Measurements from ENCODE around the gene WWOX. TPM values are rescaled to one million over a fixed set of nuclear protein-coding genes. Genes with fewer than 3 reads are reported as not detected.

Gene WWOX
- total RNA-seq, 1 donor from 2014 or later: 19.2 TPM

DNA sequence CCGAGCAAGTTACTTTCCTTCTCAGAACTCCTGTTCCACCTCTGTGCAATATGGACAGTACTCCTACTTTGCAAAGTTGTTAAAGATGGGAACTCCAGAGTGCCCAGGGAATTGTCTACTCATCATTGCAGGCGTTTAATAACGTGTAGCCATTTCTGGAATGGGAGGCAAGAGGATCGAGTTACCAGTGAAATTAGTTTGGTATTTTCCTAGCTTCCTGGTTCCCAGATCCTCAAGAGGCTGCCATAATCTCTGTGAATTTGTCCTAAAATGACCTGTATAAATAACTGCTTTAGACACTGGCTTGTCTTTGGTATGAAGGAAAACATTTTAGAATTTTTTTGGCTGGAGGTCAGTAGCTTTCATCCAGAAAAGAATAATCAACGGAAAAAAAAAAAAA lies 27.7 kb downstream of the WWOX start:
- no peaks in the 10 kb centered on the region for H3K9me3 ChIP-seq
- H3K4me1 ChIP-seq: peaks cover 17% of the 10 kb centered on the region
- ATAC-seq (no peak), DNase-seq (no peak)
- no peaks in the 10 kb centered on the region for H3K36me3 ChIP-seq
- TF ChIP-seq, protein P1, sequence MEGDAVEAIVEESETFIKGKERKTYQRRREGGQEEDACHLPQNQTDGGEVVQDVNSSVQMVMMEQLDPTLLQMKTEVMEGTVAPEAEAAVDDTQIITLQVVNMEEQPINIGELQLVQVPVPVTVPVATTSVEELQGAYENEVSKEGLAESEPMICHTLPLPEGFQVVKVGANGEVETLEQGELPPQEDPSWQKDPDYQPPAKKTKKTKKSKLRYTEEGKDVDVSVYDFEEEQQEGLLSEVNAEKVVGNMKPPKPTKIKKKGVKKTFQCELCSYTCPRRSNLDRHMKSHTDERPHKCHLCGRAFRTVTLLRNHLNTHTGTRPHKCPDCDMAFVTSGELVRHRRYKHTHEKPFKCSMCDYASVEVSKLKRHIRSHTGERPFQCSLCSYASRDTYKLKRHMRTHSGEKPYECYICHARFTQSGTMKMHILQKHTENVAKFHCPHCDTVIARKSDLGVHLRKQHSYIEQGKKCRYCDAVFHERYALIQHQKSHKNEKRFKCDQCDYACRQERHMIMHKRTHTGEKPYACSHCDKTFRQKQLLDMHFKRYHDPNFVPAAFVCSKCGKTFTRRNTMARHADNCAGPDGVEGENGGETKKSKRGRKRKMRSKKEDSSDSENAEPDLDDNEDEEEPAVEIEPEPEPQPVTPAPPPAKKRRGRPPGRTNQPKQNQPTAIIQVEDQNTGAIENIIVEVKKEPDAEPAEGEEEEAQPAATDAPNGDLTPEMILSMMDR (IDR thresholded peaks at IDR 0.05): no peak
- intact Hi-C loops (cut with DNase I): no loop called here
- no peak overlapping the region for H3K4me3 ChIP-seq
- no peaks in the 10 kb centered on the region for H3K27me3 ChIP-seq (ENCODE audit: low read depth)
- H3K27ac ChIP-seq: no peak overlapping the region

DNA sequence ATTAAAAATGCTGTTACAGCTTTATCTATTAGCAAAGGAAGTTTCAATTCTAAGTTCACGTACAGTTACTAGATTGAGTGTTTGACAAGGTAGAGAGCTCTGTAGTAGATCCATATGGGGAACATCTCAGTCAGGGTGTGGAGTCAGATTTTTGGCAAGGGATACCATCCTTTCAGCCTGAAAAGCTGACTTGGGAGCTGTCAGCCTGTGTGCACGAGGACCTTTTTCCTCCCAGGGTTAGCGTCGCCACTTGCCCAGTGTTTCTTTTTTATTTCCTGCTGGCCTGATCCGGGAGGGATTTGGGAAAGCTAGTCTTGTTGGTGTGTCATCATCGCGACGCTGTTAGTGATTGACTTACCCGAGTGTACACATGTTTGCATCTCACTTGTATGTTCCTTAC lies 29.5 kb downstream of the WWOX start:
- Histone ChIP-seq H3K36me3 (no peaks in the 10 kb centered on the region), H3K27ac (no peak overlapping the region), H3K9me3 (no peaks in the 10 kb centered on the region), H3K27me3 (ENCODE audit: low read depth) (no peaks in the 10 kb centered on the region), H3K4me1 (peaks cover 8% of the 10 kb centered on the region), H3K4me3 (no peak overlapping the region)
- TF ChIP-seq, protein P1 (IDR thresholded peaks at IDR 0.05): no peak
- DNase-seq: no peak
- peak; percentile 31 to 49 for ATAC-seq
- intact Hi-C loops (cut with DNase I): no loop called here

DNA sequence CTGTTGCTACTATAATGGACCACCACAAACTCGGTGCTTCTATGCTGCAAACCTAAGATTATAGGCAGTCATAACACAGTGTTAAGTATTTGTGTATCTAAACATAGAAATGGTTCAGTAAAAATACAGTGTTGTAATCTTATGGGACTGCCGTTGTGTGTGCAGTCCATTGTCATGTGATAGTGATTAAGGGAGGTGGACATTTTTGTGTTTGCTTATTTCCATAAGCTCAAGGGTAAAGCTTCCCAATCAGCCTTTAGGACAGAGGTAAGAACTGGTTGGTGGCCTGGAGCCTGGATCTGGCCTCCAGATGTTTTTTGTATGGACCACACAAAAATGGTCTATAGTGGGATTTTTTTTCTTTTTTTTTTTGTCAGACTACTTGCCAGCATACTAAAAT lies 29.9 kb downstream of the WWOX start:
- DNase-seq: no peak
- H3K36me3 ChIP-seq: no peaks in the 10 kb centered on the region

DNA sequence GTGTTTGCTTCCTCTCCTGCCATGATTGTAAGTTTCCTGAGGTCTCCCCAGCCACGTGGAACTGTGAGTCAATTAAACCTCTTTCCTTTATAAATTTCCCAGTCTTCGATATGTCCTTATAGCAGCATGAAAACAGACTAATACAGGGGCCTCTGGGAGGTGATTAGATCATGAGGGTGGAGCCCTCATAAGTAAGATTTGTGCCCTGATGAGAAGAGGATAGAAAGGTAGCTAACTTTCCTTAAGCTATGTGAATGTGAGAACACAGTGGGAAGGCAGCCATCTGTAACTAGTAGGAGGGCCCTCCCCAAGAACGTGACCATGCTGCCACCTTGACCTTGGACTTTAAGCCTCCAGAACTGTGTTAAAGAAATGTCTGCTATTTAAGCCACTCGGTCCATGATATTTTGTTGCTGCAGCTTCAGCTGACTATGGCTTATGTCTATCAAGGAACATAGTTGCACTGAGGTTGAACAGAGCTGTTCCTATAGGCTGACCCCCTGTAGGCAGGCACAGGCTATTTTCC lies 30.7 kb downstream of the WWOX start:
- ATAC-seq (no peak), DNase-seq (no peak)
- H3K4me1 ChIP-seq: peaks cover 8% of the 10 kb centered on the region
- no peaks in the 10 kb centered on the region for H3K9me3 ChIP-seq
- TF ChIP-seq, protein P1 (IDR thresholded peaks at IDR 0.05): no peak
- H3K27ac ChIP-seq: no peak overlapping the region
- no peaks in the 10 kb centered on the region for H3K36me3 ChIP-seq
- H3K27me3 ChIP-seq (ENCODE audit: low read depth): no peaks in the 10 kb centered on the region
- intact Hi-C loops (cut with DNase I): no loop called here
- H3K4me3 ChIP-seq: no peak overlapping the region

More for the DNA sequence above, 29.9 kb downstream of the WWOX start:
- intact Hi-C loops (cut with DNase I): no loop called here
- H3K4me1 ChIP-seq: peaks cover 8% of the 10 kb centered on the region
- no peaks in the 10 kb centered on the region for H3K9me3 ChIP-seq
- no peak for ATAC-seq
- no peaks in the 10 kb centered on the region for H3K27me3 ChIP-seq (ENCODE audit: low read depth)
- no peak overlapping the region for H3K27ac ChIP-seq
- TF ChIP-seq, protein P1 (IDR thresholded peaks at IDR 0.05): no peak
- H3K4me3 ChIP-seq: no peak overlapping the region

DNA sequence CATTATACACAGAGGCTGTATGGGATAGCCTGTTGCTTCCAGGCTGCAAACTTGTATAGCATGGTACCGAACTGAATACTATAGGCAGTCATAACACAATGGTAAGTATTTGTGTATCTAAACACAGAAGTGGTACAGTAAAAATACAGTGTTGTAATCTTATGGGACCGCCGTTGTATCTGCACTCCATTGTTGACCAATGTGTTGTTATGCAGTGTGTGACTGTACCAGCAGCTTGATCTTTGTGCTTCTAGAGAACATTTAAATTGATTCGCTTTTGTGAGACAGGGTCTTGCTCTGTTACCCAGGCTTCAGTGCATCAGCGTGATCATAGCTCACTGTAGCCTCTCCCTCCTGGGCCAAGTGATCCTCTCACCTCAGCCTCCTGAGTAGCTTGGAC lies 31.5 kb downstream of the WWOX start:
- TF ChIP-seq, protein P1 (IDR thresholded peaks at IDR 0.05): no peak
- DNase-seq: no peak
- Histone ChIP-seq H3K27ac (no peak overlapping the region), H3K27me3 (ENCODE audit: low read depth) (no peaks in the 10 kb centered on the region), H3K36me3 (no peaks in the 10 kb centered on the region), H3K4me3 (no peak overlapping the region), H3K4me1 (peaks cover 8% of the 10 kb centered on the region), H3K9me3 (no peaks in the 10 kb centered on the region)
- no peak for ATAC-seq
- intact Hi-C loops (cut with DNase I): no loop called here

DNA sequence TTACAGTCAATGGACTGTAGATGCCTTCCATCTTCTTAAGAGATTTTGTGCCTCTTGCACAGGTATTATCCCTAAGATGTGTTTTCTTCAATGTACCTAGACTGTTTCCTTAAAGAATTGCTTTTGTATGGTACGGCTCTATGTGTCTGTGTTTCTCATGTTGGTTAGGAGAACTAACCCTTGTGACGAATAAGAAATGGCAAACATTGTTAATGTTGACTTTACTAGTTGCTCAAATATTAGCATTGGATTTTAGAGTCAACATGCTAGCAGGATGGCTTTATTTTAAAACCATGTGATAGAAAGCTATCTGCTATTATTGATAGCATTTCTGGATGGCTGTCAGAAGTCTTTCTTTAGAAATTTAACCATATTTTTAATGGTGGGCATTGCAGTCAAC lies 34.5 kb downstream of the WWOX start:
- Histone ChIP-seq H3K27me3 (ENCODE audit: low read depth) (no peaks in the 10 kb centered on the region), H3K36me3 (no peaks in the 10 kb centered on the region), H3K4me1 (no peaks in the 10 kb centered on the region), H3K9me3 (no peaks in the 10 kb centered on the region), H3K27ac (no peak overlapping the region), H3K4me3 (no peak overlapping the region)
- TF ChIP-seq, protein P1 (IDR thresholded peaks at IDR 0.05): no peak
- intact Hi-C loops (cut with DNase I): no loop called here
- ATAC-seq (peak; percentile 61 to 90), DNase-seq (no peak)

All from lower lobe of right lung (tissue), 2 donors.